ENCODE results near the gene ALDOA.
A peak's percentile ranks its signal among the peaks of the same experiment; 100 is the strongest.
"Not testable (repeated sequence)": the region's sequence is repeated elsewhere in the genome, so short reads cannot be mapped to it uniquely, and the experiment has no call there.

Gene ALDOA

GRCh38 chr16:30092373-30093010, 26.9 kb downstream of the ALDOA start:
- peak; percentile 91 for DNase-seq

GRCh38 chr16:30094541-30095165, 29.1 kb downstream of the ALDOA start:
- no peak for DNase-seq

GRCh38 chr16:30095166-30096078, 29.9 kb downstream of the ALDOA start:
- no peak for DNase-seq

- no peak for DNase-seq
Observed at GRCh38 chr16:30096105-30096861, 30.7 kb downstream of the ALDOA start, which contains the start of gene YPEL3. Gene YPEL3, minus strand, starts transcription at chr16:30096213. Its CDS starts 731 bp downstream, at chr16:30095482.

GRCh38 chr16:30096862-30097563, 31.5 kb downstream of the ALDOA start:
- DNase-seq, result no peak

GRCh38 chr16:30104090-30104489, 38.5 kb downstream of the ALDOA start:
- no peak for DNase-seq

GRCh38 chr16:30104492-30104891, 38.9 kb downstream of the ALDOA start:
- no peak for DNase-seq

GRCh38 chr16:30108059-30108850, 42.7 kb downstream of the ALDOA start:
- DNase-seq, result no peak

GRCh38 chr16:30110661-30111060, 45.1 kb downstream of the ALDOA start:
- DNase-seq, result no peak

GRCh38 chr16:30112197-30113030, 46.9 kb downstream of the ALDOA start:
- no peak for DNase-seq

GRCh38 chr16:30113031-30113710, 47.6 kb downstream of the ALDOA start, which contains the start of gene GDPD3:
Gene GDPD3, minus strand, starts transcription at chr16:30113537. Its CDS starts 59 bp downstream, at chr16:30113478.
- no peak for DNase-seq

GRCh38 chr16:30113711-30114333, 48.3 kb downstream of the ALDOA start:
- DNase-seq, result no peak

GRCh38 chr16:30114411-30114810, 48.9 kb downstream of the ALDOA start:
- DNase-seq, result no peak

GRCh38 chr16:30114833-30115232, 49.3 kb downstream of the ALDOA start:
- not testable (repeated sequence) for DNase-seq

GRCh38 chr16:30115238-30115637, 49.7 kb downstream of the ALDOA start:
- no peak for DNase-seq

GRCh38 chr16:30116291-30117207, 51.0 kb downstream of the ALDOA start:
- no peak for DNase-seq

GRCh38 chr16:30117768-30118167, 52.2 kb downstream of the ALDOA start:
- no peak for DNase-seq

GRCh38 chr16:30119428-30119827, 53.9 kb downstream of the ALDOA start:
- DNase-seq, result no peak
